ENCODE results near the gene COL9A3. TPM values are rescaled to one million over a fixed set of nuclear protein-coding genes. Genes with fewer than 3 reads are reported as not detected.

COL9A3 gene
- polyA plus RNA-seq, 2 of the 4 experiments (the other 2 are of a cell fraction): 0.41 to 0.49 TPM

GRCh38 chr20:62816031-62816883 lies 593 bp upstream of the COL9A3 start (continued):
- TF ChIP-seq CTCF (IDR thresholded peaks at IDR 0.05) (no peak), RFX5 (IDR thresholded peaks at IDR 0.05) (no peak)

- TF ChIP-seq ATOH8 (CRISPR knock-in tag; IDR thresholded peaks at IDR 0.05; ENCODE audit: low read depth): no peak
- TF ChIP-seq GATA3 (IDR thresholded peaks at IDR 0.05; ENCODE audit: borderline replicate concordance): no peak
- TF ChIP-seq MAFK (IDR thresholded peaks at IDR 0.05; ENCODE audit: partially characterized antibody): no peak
- TF ChIP-seq FOSB (CRISPR knock-in tag; IDR thresholded peaks at IDR 0.05): no peak
- no peak for TF ChIP-seq ZC3H11A (IDR thresholded peaks at IDR 0.05)
- no peak for TF ChIP-seq HES2 (IDR thresholded peaks at IDR 0.05)
- no peak for TF ChIP-seq TFCP2L1 (CRISPR knock-in tag; IDR thresholded peaks at IDR 0.05)
- no peak for TF ChIP-seq EHF (CRISPR knock-in tag; IDR thresholded peaks at IDR 0.05)
- TF ChIP-seq POLR2A (IDR thresholded peaks at IDR 0.05; ENCODE audit: low read length): no peak
- TF ChIP-seq HOXB13 (CRISPR knock-in tag; IDR thresholded peaks at IDR 0.05; ENCODE audit: low read depth): no peak
- no peak for TF ChIP-seq MYC (IDR thresholded peaks at IDR 0.05; ENCODE audit: borderline replicate concordance, low read length)
- TF ChIP-seq RFX5 (IDR thresholded peaks at IDR 0.05): no peak
- FAIRE-seq (no peak), ATAC-seq (peak in 1 of 2 experiments; percentile 2; a peak in 1 of 6 replicates), DNase-seq (ENCODE audit: low read depth in 1 of 2, low spot score in 1 of 2) (no peak)
- 82% methylated on average over 11 of the region's 12 CpGs for WGBS (ENCODE audit: missing lambda C conversion rate)
- POLR2A ChIA-PET: no interaction called here
- Histone ChIP-seq H3K9me3 (no peaks in the 10 kb centered on the region), H3K4me1 (peaks cover 59% of the 10 kb centered on the region), H3K4me3 (no peak overlapping the region), H3K27ac (peak overlapping the region; percentile 1 to 80; a peak in 3 of 6 replicates), H3K4me2 (peak overlapping the region; percentile 49; the same call in 2 of the 3 replicates)
- CTCF ChIA-PET: interaction anchor here (1.1 to 7.1 kb wide), 3 partner anchors 9 to 27 kb away, joined by 4 to 76 read pairs (median 8); no protein-coding TSS in a partner anchor
Measured at GRCh38 chr20:62817975-62818591, 1.2 kb downstream of the COL9A3 start.

GRCh38 chr20:62818592-62819493 lies 2.0 kb downstream of the COL9A3 start:
- H3K4me1 ChIP-seq: peaks cover 60% of the 10 kb centered on the region
- H3K4me3 ChIP-seq: no peak overlapping the region
- 45% methylated on average over 19 of the region's 25 CpGs for WGBS (ENCODE audit: missing lambda C conversion rate)
- ChIA-PET CTCF (interaction anchor here (1.1 to 7.1 kb wide), 4 partner anchors 10 to 29 kb away, joined by 3 to 76 read pairs (median 6); no protein-coding TSS in a partner anchor), POLR2A (no interaction called here)
- peak overlapping the region; percentile 28 to 80; a peak in 3 of 6 replicates for H3K27ac ChIP-seq
- FAIRE-seq (no peak), ATAC-seq (peak; percentile 16 to 51; a peak in 3 of 6 replicates), DNase-seq (ENCODE audit: low read depth in 1 of 2, low spot score in 1 of 2) (no peak)
- TF ChIP-seq MAX (IDR thresholded peaks at IDR 0.05) (0 out of 2 replicates have a peak, but pooled peaks have one; percentile 30), CBX2 (IDR thresholded peaks at IDR 0.05; ENCODE audit: borderline replicate concordance, low read depth) (no peak), E2F6 (IDR thresholded peaks at IDR 0.05; ENCODE audit: borderline replicate concordance, low read depth) (0 out of 2 replicates have a peak, but pooled peaks have one; percentile 21)
- H3K4me2 ChIP-seq: peak overlapping the region; percentile 49
- no peaks in the 10 kb centered on the region for H3K9me3 ChIP-seq

Data from A549 (cell line).